Measurements from ENCODE around the gene ATXN7L2. TPM values are rescaled to one million over a fixed set of nuclear protein-coding genes. Genes with fewer than 3 reads are reported as not detected.

The ATXN7L2 gene
- total RNA-seq, 1 experiment from 2014 or later = 17.3 TPM

GRCh38 chr1:109500941-109501381 lies 17.3 kb downstream of the ATXN7L2 start:
- no peak overlapping the region for H2BK15ac ChIP-seq (ENCODE audit: low read depth, low read length)
- H4K5ac ChIP-seq (ENCODE audit: insufficient read length, low read depth, low read length) = no peak overlapping the region
- H3K56ac ChIP-seq (ENCODE audit: insufficient read length, low read depth, low read length) = no peak overlapping the region
- Mint-ChIP-seq H3K4me1 (peaks cover 17 to 20% of the 10 kb centered on the region in 2 experiments), H3K9me3 (no peaks in the 10 kb centered on the region), H3K27me3 (ENCODE audit: low read depth) (no peaks in the 10 kb centered on the region), H3K27ac (no peak overlapping the region; a peak in 1 of 7 replicates), H3K36me3 (ENCODE audit: insufficient read depth in 1 of 3, low read depth in 3 of 3) (peaks cover 0 to 10% (median 5%) of the 10 kb centered on the region in 3 experiments; a peak in 5 of 7 replicates), H3K4me3 (no peak overlapping the region)
- H2BK5ac ChIP-seq (ENCODE audit: insufficient read length, low read length) = no peak overlapping the region
- no peak overlapping the region for H3K9ac ChIP-seq (ENCODE audit: extremely low read depth, insufficient read length, low read length)
- peaks cover 2% of the 10 kb centered on the region; the same call in 1 of the 2 replicates for H3K4me1 ChIP-seq (ENCODE audit: insufficient read depth, low read length)
- H3K23ac ChIP-seq (ENCODE audit: insufficient read length, low read depth, low read length) = no peak overlapping the region
- H4K20me1 ChIP-seq (ENCODE audit: control insufficient read depth, insufficient read depth, insufficient read length) = no peaks in the 10 kb centered on the region
- H3K27me3 ChIP-seq (ENCODE audit: insufficient read depth, low read length) = no peaks in the 10 kb centered on the region
- H3T11ph ChIP-seq (ENCODE audit: low read length) = no peak overlapping the region
- no peak overlapping the region for H4K91ac ChIP-seq (ENCODE audit: insufficient read length, low read depth, low read length)
- H2BK20ac ChIP-seq (ENCODE audit: low read depth, low read length, poor library complexity, severe bottlenecking) = no peak overlapping the region
- no peak overlapping the region for H2AK5ac ChIP-seq (ENCODE audit: insufficient read length, low read length)
- no peak overlapping the region for H4K8ac ChIP-seq (replicated peaks; ENCODE audit: insufficient read length, low read depth, low read length)
- H3K27ac ChIP-seq (ENCODE audit: insufficient read length, low read depth, low read length) = no peak overlapping the region
- H3K9me3 ChIP-seq (ENCODE audit: control insufficient read depth, low read depth, low read length) = no peaks in the 10 kb centered on the region
- H3K14ac ChIP-seq (ENCODE audit: insufficient read depth, low read length) = no peak overlapping the region
- H2BK12ac ChIP-seq (ENCODE audit: insufficient read length, low read depth, low read length) = no peak overlapping the region
- WGBS (ENCODE audit: extremely low coverage, insufficient read length, low lambda C conversion rate) = no CpG with 5 or more reads among the region's 5 CpGs
- H3K18ac ChIP-seq (ENCODE audit: insufficient read length, low read depth, low read length) = no peak overlapping the region
- H2AFZ ChIP-seq (ENCODE audit: low read length) = no peak overlapping the region
- H3K79me2 ChIP-seq (ENCODE audit: insufficient read depth, low read length) = no peaks in the 10 kb centered on the region
- no peak overlapping the region for H3K4ac ChIP-seq (ENCODE audit: low read depth, low read length)
- no peaks in the 10 kb centered on the region for H3K23me2 ChIP-seq (ENCODE audit: insufficient read length, low read depth, low read length, poor library complexity, severe bottlenecking)
- no peak overlapping the region for H3K4me2 ChIP-seq (ENCODE audit: insufficient read depth, insufficient read length, low read length)
- DNase-seq = no peak
- H3K79me1 ChIP-seq (ENCODE audit: insufficient read depth, low read depth, low read length, poor library complexity, severe bottlenecking) = no peaks in the 10 kb centered on the region
- H2BK120ac ChIP-seq (ENCODE audit: low read depth, low read length, poor library complexity, severe bottlenecking) = no peak overlapping the region
- TF ChIP-seq CTCF (conservative IDR thresholded peaks at IDR 0.05) = no peak

All from H9 (cell line).